Activated CD4-positive, alpha-beta T cell treated with anti-CD3 and anti-CD28 coated beads, Interleukin-2, amount 50 U/mL, for 16 hours (primary cell): ENCODE measurements around the gene CACNA2D3.

ENCODE experiments used
- DNase-seq: peaks from one replicate; pipeline ENCODE4 v3.0.0-alpha.2; 2020

CACNA2D3 gene

GRCh38 chr3:54541369-54541768 is 419.0 kb downstream of the CACNA2D3 start:
- no peak for DNase-seq

- DNase-seq: no peak
These were observed 421.1 kb downstream of the CACNA2D3 start for GRCh38 chr3:54543446-54543845.

GRCh38 chr3:54547051-54547450 is 424.7 kb downstream of the CACNA2D3 start:
- DNase-seq: no peak

GRCh38 chr3:54547846-54548245 is 425.5 kb downstream of the CACNA2D3 start:
- no peak for DNase-seq

- DNase-seq: no peak
These were observed 427.4 kb downstream of the CACNA2D3 start for GRCh38 chr3:54549607-54550220.

GRCh38 chr3:54550221-54550977 is 428.0 kb downstream of the CACNA2D3 start:
- no peak for DNase-seq

GRCh38 chr3:54556630-54557029 is 434.3 kb downstream of the CACNA2D3 start:
- no peak for DNase-seq

GRCh38 chr3:54557538-54558428 is 435.4 kb downstream of the CACNA2D3 start:
- no peak for DNase-seq

GRCh38 chr3:54563501-54564200 is 441.3 kb downstream of the CACNA2D3 start:
- no peak for DNase-seq

- no peak for DNase-seq
These were observed 442.1 kb downstream of the CACNA2D3 start for GRCh38 chr3:54564374-54564925.

- no peak for DNase-seq
These were observed 443.6 kb downstream of the CACNA2D3 start for GRCh38 chr3:54565956-54566355.

- no peak for DNase-seq
These were observed 445.6 kb downstream of the CACNA2D3 start for GRCh38 chr3:54567949-54568348.

- no peak for DNase-seq
These were observed 447.7 kb downstream of the CACNA2D3 start for GRCh38 chr3:54570008-54570407.

GRCh38 chr3:54572197-54572895 is 450.0 kb downstream of the CACNA2D3 start:
- DNase-seq: no peak

GRCh38 chr3:54573858-54574257 is 451.5 kb downstream of the CACNA2D3 start:
- DNase-seq: no peak

GRCh38 chr3:54574906-54575617 is 452.7 kb downstream of the CACNA2D3 start:
- DNase-seq: no peak

GRCh38 chr3:54575618-54575960 is 453.2 kb downstream of the CACNA2D3 start:
- DNase-seq: no peak

- no peak for DNase-seq
These were observed 455.0 kb downstream of the CACNA2D3 start for GRCh38 chr3:54577313-54577712.

- DNase-seq: no peak
These were observed 456.1 kb downstream of the CACNA2D3 start for GRCh38 chr3:54578417-54578816.

GRCh38 chr3:54580453-54580852 is 458.1 kb downstream of the CACNA2D3 start:
- no peak for DNase-seq

- no peak for DNase-seq
These were observed 460.1 kb downstream of the CACNA2D3 start for GRCh38 chr3:54582424-54582823.
